Measurements from ENCODE around the gene TDRKH.
"Not testable (repeated sequence)": the region's sequence is repeated elsewhere in the genome, so short reads cannot be mapped to it uniquely, and the experiment has no call there.

The TDRKH gene

DNA sequence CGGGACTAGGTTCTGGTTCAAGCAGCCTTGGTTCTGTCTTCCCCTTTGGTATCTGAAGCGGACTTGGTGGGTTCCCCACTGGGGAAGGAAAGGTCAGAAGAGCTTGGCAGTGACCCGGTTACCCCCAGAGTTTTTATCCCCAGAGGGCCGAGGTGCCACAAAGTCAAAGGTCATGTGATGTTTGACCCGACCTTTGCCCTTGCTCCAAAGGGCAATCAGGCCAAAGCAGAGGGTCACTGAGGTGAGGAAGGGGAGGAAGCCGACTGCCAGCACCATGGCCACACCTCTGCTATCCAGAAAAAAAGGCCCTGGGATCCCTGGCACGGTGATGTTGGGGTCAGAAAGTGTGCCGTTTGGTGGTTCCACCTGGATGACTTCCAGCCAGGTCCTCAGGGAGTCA is 10.5 kb upstream of the TDRKH start:
- no peak for DNase-seq

- no peak for DNase-seq
These were observed 9.1 kb upstream of the TDRKH start for GRCh38 chr1:151799179-151800022.

DNA sequence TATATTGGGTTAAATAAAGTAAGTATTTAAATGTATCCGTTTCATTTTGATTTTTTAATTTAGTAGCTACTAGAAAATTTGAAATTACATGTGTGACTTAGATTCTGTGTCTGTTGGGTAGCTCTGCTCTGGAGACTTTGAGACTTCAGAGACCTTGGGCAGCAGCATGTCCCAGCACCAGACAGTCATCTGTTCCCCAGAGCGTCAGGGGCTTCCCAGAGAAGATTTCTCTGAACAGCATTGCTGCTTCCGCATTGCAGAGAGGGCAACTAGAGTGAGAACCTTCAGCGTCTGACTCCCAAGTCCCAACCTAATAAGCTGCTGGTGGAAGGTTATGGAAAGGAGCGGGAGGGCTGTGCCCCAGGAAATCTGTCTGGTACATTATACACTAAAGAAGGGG is 8.3 kb upstream of the TDRKH start:
- DNase-seq = no peak

- DNase-seq = no peak
These were observed 796 bp upstream of the TDRKH start for GRCh38 chr1:151790940-151791651.

DNA sequence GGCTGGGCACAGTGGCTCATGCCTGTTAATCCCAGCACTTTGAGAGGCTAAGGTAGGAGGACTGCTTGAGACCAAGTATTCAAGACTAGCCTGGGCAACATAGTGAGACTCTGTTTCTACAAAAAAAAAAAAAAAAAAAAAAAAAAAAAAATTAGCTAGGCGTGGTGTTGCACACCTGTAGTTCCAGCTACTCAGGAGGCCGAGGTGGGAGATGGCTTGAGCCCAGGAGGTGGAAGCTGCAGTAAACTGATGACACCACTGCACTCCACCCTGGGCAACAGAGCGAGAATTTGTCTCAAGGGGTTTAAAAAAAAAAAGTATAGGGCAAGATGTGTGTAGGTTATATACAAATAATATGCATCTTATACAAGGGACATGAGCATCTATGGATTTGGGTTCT is 2.6 kb downstream of the TDRKH start:
- no peak for DNase-seq

GRCh38 chr1:151783796-151784195 is 6.5 kb downstream of the TDRKH start:
- DNase-seq = no peak

DNA sequence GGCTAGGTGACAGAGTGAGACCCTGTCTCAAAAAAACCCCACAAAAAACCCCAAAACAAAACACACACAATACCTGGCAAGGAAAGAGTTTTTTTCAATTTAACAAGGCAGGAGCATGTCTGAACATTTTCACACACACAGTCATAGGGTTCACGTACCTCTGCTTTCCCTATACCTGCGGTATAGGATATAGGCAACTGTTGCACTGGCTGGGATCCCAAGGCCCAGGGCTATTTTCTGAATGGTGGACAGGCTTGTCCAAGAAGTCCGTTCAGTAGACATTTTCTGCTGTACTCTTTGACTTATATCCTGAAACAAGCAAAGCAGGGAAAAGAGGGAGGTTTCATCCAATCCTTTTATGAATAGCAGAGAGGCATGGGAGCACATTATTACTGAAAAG is 7.6 kb downstream of the TDRKH start:
- DNase-seq = no peak

GRCh38 chr1:151782026-151782425 is 8.3 kb downstream of the TDRKH start:
- DNase-seq = not testable (repeated sequence)

DNA sequence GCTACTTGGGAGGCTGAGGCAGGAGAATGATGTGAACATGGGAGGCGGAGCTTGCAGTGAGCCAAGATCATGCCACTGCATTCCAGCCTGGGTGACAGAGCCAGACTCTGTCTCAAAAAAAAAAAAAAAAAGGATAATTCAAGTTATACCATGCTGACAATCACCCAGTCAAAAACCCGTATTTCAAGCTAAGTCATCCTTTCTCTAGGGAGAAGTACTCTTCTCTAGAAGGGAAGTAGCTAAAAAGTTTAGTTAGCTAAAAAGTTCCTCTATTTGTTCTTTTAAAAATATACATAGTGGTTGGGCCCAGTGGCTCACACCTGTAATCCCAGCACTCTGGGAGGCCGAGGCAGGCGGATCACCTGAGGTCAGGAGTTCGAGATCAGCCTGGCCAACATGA is 9.6 kb downstream of the TDRKH start:
- DNase-seq = not testable (repeated sequence)

DNA sequence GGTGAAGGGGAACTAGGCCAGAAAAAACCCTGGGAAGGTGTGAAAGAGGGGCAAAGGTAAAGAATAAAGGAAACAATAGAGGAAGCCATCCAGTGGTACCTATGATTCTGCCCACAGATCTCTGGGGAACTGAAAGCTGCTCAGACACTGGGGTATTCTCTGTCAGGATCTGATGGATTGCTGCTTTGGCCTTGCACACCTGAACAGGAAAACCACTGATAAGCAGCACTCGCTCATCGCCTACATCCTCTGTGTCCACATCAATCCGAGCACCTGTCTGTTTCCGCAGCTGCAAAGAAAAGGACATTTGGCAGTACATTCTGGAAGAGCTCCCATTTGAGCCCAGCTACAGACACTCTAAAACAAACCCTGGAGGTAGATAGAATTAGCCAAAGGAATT is 10.4 kb downstream of the TDRKH start:
- DNase-seq = no peak

DNA sequence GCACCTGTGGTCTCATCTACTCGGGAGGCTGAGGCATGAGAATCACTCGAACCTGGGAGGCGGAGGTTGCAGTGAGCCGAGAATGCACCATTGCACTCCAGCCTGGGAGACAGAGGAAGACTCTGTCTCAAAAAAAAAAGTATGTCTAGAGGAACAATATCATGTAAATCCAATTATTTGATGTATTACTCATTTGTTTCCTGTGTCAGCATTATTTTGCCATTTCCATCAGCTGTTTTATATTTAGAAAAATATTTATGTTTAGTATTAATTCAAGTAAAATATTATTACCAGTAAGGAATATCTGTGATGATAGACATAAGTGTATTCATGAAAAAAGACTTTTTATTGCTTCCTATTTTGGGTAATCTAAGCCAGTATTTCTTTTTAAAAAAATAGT is 13.0 kb downstream of the TDRKH start:
- no peak for DNase-seq

DNA sequence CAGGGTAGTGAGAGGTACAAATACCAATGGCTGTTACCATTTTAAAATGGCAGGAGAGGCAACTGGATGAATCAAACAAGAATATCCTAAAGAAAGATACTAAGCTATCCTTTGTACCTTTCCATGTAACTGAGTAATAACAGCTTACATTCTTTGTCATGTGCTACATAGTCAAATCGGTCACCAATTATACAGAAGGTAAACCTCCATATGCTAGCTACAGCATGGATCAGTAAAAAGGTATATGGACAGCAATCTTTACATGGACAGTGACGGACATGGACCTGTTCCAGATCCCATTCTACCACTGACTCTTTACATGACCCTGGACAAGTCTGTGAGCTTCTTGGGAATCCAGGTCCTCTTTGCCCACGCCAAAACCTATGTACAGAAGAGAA is 13.6 kb downstream of the TDRKH start:
- no peak for DNase-seq

- DNase-seq = no peak
These were observed 14.2 kb downstream of the TDRKH start for GRCh38 chr1:151775894-151776664.

DNA sequence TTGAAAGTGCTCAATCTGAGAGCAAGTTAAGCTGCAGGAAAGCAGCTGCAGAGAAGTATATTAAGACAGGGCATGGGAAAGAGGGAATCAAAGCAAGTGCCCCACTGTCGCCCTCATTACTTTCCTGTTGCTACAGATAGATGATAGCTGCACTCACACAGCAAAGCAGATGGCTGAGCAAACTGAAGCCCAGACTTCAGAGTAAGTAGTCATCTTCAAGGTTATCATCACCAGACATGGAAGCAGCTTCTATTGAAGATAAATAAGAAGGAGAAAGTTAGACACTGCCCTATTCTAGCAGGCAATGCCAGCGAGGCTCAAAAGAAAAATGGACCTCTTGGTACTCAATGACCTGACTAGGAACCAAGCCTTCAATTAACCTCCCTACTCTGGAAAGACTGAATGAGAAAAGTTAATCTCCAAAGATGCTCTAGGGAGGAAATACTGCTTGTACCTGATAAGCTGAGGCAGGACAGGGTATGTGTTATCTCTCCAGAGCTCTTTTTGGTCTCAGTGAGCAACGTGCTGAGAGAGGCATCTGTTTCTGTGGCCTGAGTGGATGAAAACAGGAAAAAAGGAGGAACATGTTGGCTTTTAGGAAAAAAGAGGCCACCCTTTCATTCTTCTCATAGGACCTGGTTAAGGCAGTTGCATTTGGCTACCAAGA is 15.9 kb downstream of the TDRKH start:
- no peak for DNase-seq

DNA sequence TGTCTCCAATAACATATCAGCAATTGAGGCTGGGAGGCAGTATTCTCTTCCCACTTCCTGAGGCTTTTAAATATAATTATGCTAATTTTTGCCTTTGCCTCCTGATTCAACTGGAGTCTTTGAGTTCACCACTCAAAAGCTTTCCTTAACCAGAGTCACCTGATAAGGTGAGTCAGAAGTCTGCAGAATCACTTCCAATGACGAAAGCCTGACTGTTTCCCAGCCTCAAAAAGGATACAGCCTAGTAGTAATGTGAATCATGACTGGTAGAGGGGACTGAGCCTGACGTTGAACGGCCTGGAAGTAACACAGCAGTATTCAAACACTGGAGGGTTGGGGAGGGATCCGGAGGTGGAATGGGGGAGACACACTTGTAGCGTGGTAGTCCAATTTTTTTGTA is 16.6 kb downstream of the TDRKH start:
- DNase-seq = no peak

DNA sequence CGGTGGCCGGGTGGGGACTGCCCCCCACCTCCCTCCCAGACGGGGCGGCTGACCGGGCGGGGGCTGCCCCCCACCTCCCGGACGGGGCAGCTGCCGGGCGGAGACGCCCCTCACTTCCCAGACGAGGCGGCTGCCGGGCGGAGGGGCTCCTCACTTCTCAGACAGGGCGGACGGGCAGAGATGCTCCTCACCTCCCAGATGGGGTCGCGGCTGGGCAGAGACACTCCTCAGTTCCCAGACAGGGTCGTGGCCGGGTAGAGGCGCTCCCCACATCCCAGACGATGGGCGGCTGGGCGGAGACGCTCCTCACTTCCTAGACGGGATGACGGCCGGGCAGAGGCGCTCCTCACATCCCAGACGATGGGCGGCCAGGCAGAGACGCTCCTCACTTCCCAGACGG is 21.0 kb downstream of the TDRKH start:
- DNase-seq = not testable (repeated sequence)

DNA sequence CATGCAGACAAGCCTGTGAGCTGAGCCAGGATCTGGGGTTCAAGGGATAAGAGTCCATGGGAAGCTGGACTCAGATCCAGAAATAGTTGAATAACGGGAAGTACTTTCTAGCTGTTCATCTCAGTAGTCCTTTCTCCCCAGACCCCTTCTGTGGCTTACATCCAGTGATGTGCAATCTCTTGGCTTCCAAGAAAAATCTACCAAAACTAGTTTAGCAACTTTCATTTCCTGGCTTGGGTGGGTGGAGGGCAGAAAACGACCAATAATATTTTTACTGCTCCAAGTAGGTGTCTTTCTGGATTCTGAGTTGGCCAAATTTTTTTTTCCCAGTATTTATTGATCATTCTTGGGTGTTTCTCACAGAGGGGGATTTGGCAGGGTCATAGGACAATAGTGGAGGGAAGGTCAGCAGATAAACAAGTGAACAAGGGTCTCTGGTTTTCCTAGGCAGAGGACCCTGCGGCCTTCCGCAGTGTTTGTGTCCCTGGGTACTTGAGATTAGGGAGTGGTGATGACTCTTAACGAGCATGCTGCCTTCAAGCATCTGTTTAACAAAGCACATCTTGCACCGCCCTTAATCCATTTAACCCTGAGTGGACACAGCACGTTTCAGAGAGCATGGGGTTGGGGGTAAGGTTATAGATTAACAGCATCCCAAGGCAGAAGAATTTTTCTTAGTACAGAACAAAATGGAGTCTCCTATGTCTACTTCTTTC is 21.8 kb downstream of the TDRKH start:
- not testable (repeated sequence) for DNase-seq

- no peak for DNase-seq
These were observed 26.3 kb downstream of the TDRKH start for GRCh38 chr1:151763990-151764389.

- peak; percentile 11 for DNase-seq
These were observed 27.1 kb downstream of the TDRKH start, which contains the start of gene MRPL9 for GRCh38 chr1:151762941-151763921. TSS of gene MRPL9 (minus strand) at chr1:151763496. CDS start at chr1:151763479, 17 bp downstream.

GRCh38 chr1:151760597-151761385 is 29.5 kb downstream of the TDRKH start:
- DNase-seq = no peak
